AG04450 (cell line): Measurements from ENCODE around the gene LYL1. TPM values are rescaled to one million over a fixed set of nuclear protein-coding genes. Genes with fewer than 3 reads are reported as not detected.

ENCODE experiments used
- CTCF ChIA-PET: fragments of 300-600, 350-600 bp; formaldehyde crosslinking; extraction: SDS; loops from one replicate; lab custom pipeline; 2022; ENCODE audit warnings: antibody characterized with exemption, inconsistent platforms; lab: Charles Lee
- POLR2A ChIA-PET: fragments of 350-600 bp; formaldehyde crosslinking; extraction: SDS; loops from one replicate; lab custom pipeline; 2021; ENCODE audit warnings: antibody characterized with exemption, inconsistent platforms; lab: Yijun Ruan, JAX
- DNase-seq: peaks from one replicate; pipeline ENCODE4 v3.0.0-alpha.2; 2011; ENCODE audit warnings: low read depth, low spot score
- H3K27ac ChIP-seq: one replicate; pipeline ENCODE4 v1.5.1; 2012; ENCODE audit warnings: low read depth, low read length, control low read depth
- H3K27me3 ChIP-seq: one replicate; pipeline ENCODE4 v1.6.0; 2012; ENCODE audit warnings: low read length; ENCODE audit not compliant: control insufficient read depth, insufficient read depth
- H3K4me3 ChIP-seq: 2 replicates; pipeline ENCODE4 v1.5.1; 2011; ENCODE audit warnings: mild to moderate bottlenecking, low read depth, low read length, control low read depth
- H3K9me3 ChIP-seq: 2 replicates; pipeline ENCODE4 v1.5.1; 2012; ENCODE audit warnings: low read length; ENCODE audit not compliant: control insufficient read depth, insufficient read depth
- CTCF ChIP-seq: IDR thresholded peaks from 2 replicates; pipeline ENCODE4 v1.5.1; 2011; ENCODE audit warnings: low read depth, low read length, control low read depth, inconsistent platforms
- polyA plus RNA-seq: library from polyadenylated mRNA; depleted of rRNA; stranded (reverse); fragments of >200 nt; gene quantifications from 2 replicates; pipeline ENCODE4 v1.2.3, GENCODE V29; 2011

LYL1 gene
- polyA plus RNA-seq, 1 experiment: 0.11 TPM

DNA sequence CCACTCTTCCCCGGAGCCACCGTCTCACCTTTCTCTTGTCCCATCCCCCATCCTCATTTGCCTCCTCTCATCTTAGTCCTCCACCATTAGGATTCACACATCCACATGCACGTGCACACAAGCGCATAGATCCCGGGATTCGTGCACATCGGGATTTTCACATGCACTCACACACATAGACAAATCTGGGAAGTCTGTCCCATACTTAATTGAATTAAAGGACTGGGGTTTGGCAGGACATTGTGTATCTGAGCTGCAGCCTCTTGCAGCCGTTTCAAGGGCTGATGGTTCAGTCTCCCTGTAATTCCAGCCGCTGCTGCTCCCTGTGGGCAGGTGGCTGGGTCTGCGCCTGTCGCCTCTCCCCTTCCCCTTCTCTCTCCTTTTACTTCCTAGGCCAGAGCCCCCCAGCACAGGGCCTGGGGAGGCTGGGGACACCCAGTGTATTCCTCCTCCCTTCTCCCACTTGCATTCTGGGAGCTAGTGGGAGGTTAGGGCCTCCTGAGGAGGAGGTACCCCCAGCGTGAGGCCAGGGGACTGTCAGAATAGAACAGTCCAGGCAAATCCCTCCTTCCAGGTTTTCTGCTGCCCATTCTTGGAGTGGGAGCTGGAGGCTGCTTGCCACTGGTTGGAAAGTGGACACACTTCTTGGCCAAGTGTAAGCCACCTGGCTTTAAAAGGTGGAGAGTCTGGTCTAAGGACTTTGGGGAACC, 43.6 kb downstream of the LYL1 start:
- Histone ChIP-seq H3K9me3 (no peaks in the 10 kb centered on the region), H3K27ac (no peak overlapping the region), H3K27me3 (no peaks in the 10 kb centered on the region), H3K4me3 (no peak overlapping the region)
- POLR2A ChIA-PET: interaction anchor here (0.7 to 1.1 kb wide), 3 partner anchors 25 to 56 kb away, joined by 4 to 20 read pairs (median 5); no protein-coding TSS in a partner anchor
- CTCF ChIA-PET: interaction anchor here (1.4 to 6.9 kb wide), 6 partner anchors 26 to 93 kb away, joined by 6 to 86 read pairs (median 67); no protein-coding TSS in a partner anchor
- no peak for TF ChIP-seq CTCF
- DNase-seq: no peak

DNA sequence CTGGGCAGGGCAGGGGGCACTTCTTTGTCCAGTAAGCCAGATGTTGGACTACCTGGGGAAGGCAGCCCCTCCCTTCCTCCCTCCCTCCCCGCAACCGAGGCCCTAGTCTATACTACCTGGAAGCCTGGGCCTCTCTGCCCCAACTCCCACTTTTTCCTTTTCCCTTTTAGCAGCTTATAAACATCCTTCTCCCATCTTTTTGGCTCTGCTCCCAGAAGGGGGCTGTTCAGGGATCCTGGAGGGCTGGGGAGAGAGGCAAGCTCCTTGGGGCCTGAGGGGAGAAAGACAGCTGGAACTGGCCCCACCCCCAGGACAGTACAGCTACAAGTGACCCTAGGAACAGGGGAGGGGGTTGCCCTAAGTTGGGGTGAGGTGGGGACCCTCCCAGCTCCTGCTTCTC, 44.9 kb downstream of the LYL1 start:
- CTCF ChIA-PET: interaction anchor here (0.7 to 6.9 kb wide), 4 partner anchors 26 to 92 kb away, joined by 4 to 66 read pairs (median 30); no protein-coding TSS in a partner anchor
- Histone ChIP-seq H3K27ac (peak overlapping the region; percentile 52), H3K4me3 (no peak overlapping the region), H3K27me3 (no peaks in the 10 kb centered on the region), H3K9me3 (no peaks in the 10 kb centered on the region)
- DNase-seq: no peak
- POLR2A ChIA-PET: interaction anchor here (0.6 to 1.2 kb wide), 4 partner anchors 21 to 54 kb away, joined by 3 to 20 read pairs (median 4); no protein-coding TSS in a partner anchor
- no peak for TF ChIP-seq CTCF

DNA sequence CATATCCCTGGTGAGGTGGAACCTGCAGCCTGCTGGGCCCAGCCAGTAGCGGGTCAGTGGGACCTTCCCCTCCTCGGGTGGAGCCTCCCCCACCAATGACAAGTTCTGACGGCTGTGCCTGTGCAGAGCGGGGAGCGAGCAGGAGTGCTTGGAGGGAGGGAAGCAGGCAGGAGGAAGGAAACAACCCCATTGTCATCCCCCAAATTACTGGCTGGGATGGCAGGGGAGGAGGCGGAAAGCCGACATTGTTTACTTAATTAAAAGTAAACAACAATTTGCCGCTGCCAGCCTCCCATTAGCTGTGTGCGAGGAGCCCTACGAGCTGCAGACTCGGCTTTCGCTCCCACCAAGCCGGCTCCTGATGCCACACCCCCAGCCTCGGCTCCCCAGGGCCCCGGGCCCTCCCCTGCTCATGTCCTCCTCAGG, 45.5 kb downstream of the LYL1 start:
- no peaks in the 10 kb centered on the region for H3K9me3 ChIP-seq
- DNase-seq: no peak
- peak overlapping the region; percentile 52 for H3K27ac ChIP-seq
- POLR2A ChIA-PET: interaction anchor here (0.6 to 1.2 kb wide), 2 partner anchors 35 to 656 kb away, joined by 3 read pairs; no protein-coding TSS in a partner anchor
- no peak for TF ChIP-seq CTCF
- no peaks in the 10 kb centered on the region for H3K27me3 ChIP-seq
- H3K4me3 ChIP-seq: peak overlapping the region; percentile 4; the same call in 1 of the 2 replicates
- CTCF ChIA-PET: interaction anchor here (0.7 to 6.9 kb wide), 4 partner anchors 25 to 91 kb away, joined by 4 to 66 read pairs (median 30); no protein-coding TSS in a partner anchor

GRCh38 chr19:13056052-13056660, 46.5 kb downstream of the LYL1 start:
- CTCF ChIA-PET: interaction anchor here (0.6 to 6.9 kb wide), 4 partner anchors 24 to 91 kb away, joined by 3 to 66 read pairs (median 6); no protein-coding TSS in a partner anchor
- Histone ChIP-seq H3K27me3 (no peaks in the 10 kb centered on the region), H3K9me3 (no peaks in the 10 kb centered on the region), H3K27ac (peak overlapping the region; percentile 98), H3K4me3 (peak overlapping the region; percentile 41)
- no peak for DNase-seq
- POLR2A ChIA-PET: interaction anchor here (0.8 to 1.9 kb wide), 6 partner anchors 11 to 110 kb away, joined by 3 to 8 read pairs (median 4); partner anchors contain the start of gene RAD23A
- no peak for TF ChIP-seq CTCF
